K562 (cell line): ENCODE measurements around the gene CLCA2. TPM values are rescaled to one million over a fixed set of nuclear protein-coding genes. Genes with fewer than 3 reads are reported as not detected.

ENCODE experiments used
- CBX3 ChIP-seq, 2 experiments: IDR thresholded peaks; 1 replicate in 1 of 2; 2 replicates in 1 of 2; pipeline ENCODE4 v1.6.1; 2012; ENCODE audit warnings: inconsistent platforms in 2 of 2, low read length in 2 of 2, borderline replicate concordance in 1 of 2, control low read depth in 1 of 2
- GATAD2B ChIP-seq: fragments of 450-650 bp; IDR thresholded peaks from 2 replicates; pipeline ENCODE4 v1.6.1; 2017; ENCODE audit warnings: mild to moderate bottlenecking, borderline replicate concordance
- ILK ChIP-seq: fragments of 450-650 bp; IDR thresholded peaks from 2 replicates; pipeline ENCODE4 v1.6.1; 2016; ENCODE audit warnings: missing genetic modification characterization, low read depth, mild to moderate bottlenecking, missing compliant biosample characterization, moderate library complexity, borderline replicate concordance
- JUND ChIP-seq, 2 experiments: IDR thresholded peaks; 2 replicates in 1 of 2; 3 replicates in 1 of 2; pipeline ENCODE4 v1.6.1; 2011; ENCODE audit warnings: borderline replicate concordance in 2 of 2, low read depth in 2 of 2, low read length in 2 of 2, improper control_type of control experiment in 1 of 2, missing biosample characterization in 1 of 2, missing genetic modification characterization in 1 of 2, missing genetic modification reagents in 1 of 2
- KLF16 ChIP-seq: IDR thresholded peaks from 2 replicates; pipeline ENCODE4 v1.6.1; 2016; ENCODE audit warnings: antibody characterized with exemption
- PHTF2 ChIP-seq: fragments of 250-450 bp; sonication (Bioruptor Pico); IDR thresholded peaks from 2 replicates; pipeline ENCODE4 v1.5.0; 2021; ENCODE audit warnings: mild to moderate bottlenecking
- SMAD4 ChIP-seq: fragments of 250-450 bp; sonication (Bioruptor Pico); conservative IDR thresholded peaks from 2 replicates; pipeline ENCODE4 v1.8.0; 2021; ENCODE audit warnings: inconsistent platforms, mild to moderate bottlenecking, moderate library complexity
- SMARCE1 ChIP-seq: fragments of 450-650 bp; IDR thresholded peaks from 2 replicates; pipeline ENCODE4 v1.7.1; 2016; ENCODE audit warnings: mild to moderate bottlenecking
- TEAD4 ChIP-seq, 2 experiments: sonication (generic) in 1 of 2; formaldehyde crosslinking in 1 of 2; IDR thresholded peaks; 2 replicates each; pipeline versions ENCODE4 v1.6.1 to v1.8.0; 2012 to 2022; ENCODE audit warnings: borderline replicate concordance in 1 of 2, inconsistent platforms in 1 of 2, low read length in 1 of 2, mild to moderate bottlenecking in 1 of 2, missing genetic modification reagents in 1 of 2
- ZNF274 ChIP-seq: IDR thresholded peaks from 2 replicates; pipeline ENCODE4 v1.6.1; 2011; ENCODE audit warnings: low read depth, mild to moderate bottlenecking, low read length, moderate library complexity, borderline replicate concordance
- polyA plus RNA-seq, 8 experiments: library from polyadenylated mRNA; depleted of rRNA in 4 of 8; stranded (reverse) in 5 of 8; unstranded in 3 of 8; fragments of >200 nt; fragmentation: Nextera tagmentation in 2 of 8; fragmentation: Illumina TruSeq in 1 of 8; extraction: Ambion mirVana in 2 of 8; extraction: Trizol in 1 of 8; gene quantifications; 2 replicates each; pipeline versions ENCODE4 v1.2.1 to v1.2.3, GENCODE V29; 2011 to 2014; ENCODE audit warnings: inconsistent platforms in 1 of 8, missing spikeins in 1 of 8
- total RNA-seq, 7 experiments: library from RNA; depleted of rRNA in 6 of 7; stranded (reverse); fragments of >200 nt in 6 of 7; fragmentation: Illumina TruSeq in 2 of 7; extraction: Trizol in 2 of 7; gene quantifications; 2 replicates each; pipeline versions ENCODE4 v1.2.1 to v1.2.3, GENCODE V29; 2011 to 2021; ENCODE audit warnings: low replicate concordance in 1 of 7
- TF ChIP-seq, protein P1 (sequence below): fragments of 250-450 bp; sonication (Bioruptor Pico); IDR thresholded peaks from 2 replicates; pipeline ENCODE4 v1.9.0; 2021; ENCODE audit warnings: mild to moderate bottlenecking, inconsistent platforms
- TF ChIP-seq, protein P2 (sequence below): sonication (generic); formaldehyde crosslinking; IDR thresholded peaks from 2 replicates; pipeline ENCODE4 v1.8.0; 2022; ENCODE audit warnings: mild to moderate bottlenecking, missing genetic modification reagents
- TF ChIP-seq, protein P3 (sequence below), 2 experiments: fragments of 450-650 bp; IDR thresholded peaks; 2 replicates each; pipeline ENCODE4 v1.6.1; 2016
- TF ChIP-seq, protein P4 (sequence below): IDR thresholded peaks from 2 replicates; pipeline ENCODE4 v1.6.1; 2012; ENCODE audit warnings: low read depth, low read length, improper control_type of control experiment, borderline replicate concordance
- TF ChIP-seq, protein P5 (sequence below): fragments of 450-650 bp; IDR thresholded peaks from 2 replicates; pipeline ENCODE4 v1.6.1; 2017; ENCODE audit warnings: antibody characterized with exemption, mild to moderate bottlenecking

CLCA2 gene
- total and polyA plus RNA-seq, 9 of the 15 experiments (the other 6 are each of a cell fraction or from before 2014, with no cell fraction given), result 0.03 TPM; not detected in 8

GRCh38 chr1:86499987-86500593 lies 76.1 kb downstream of the CLCA2 start (continued):
- TF ChIP-seq, protein P1, sequence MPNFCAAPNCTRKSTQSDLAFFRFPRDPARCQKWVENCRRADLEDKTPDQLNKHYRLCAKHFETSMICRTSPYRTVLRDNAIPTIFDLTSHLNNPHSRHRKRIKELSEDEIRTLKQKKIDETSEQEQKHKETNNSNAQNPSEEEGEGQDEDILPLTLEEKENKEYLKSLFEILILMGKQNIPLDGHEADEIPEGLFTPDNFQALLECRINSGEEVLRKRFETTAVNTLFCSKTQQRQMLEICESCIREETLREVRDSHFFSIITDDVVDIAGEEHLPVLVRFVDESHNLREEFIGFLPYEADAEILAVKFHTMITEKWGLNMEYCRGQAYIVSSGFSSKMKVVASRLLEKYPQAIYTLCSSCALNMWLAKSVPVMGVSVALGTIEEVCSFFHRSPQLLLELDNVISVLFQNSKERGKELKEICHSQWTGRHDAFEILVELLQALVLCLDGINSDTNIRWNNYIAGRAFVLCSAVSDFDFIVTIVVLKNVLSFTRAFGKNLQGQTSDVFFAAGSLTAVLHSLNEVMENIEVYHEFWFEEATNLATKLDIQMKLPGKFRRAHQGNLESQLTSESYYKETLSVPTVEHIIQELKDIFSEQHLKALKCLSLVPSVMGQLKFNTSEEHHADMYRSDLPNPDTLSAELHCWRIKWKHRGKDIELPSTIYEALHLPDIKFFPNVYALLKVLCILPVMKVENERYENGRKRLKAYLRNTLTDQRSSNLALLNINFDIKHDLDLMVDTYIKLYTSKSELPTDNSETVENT (CRISPR knock-in tag), result no peak
- TF ChIP-seq, protein P2, sequence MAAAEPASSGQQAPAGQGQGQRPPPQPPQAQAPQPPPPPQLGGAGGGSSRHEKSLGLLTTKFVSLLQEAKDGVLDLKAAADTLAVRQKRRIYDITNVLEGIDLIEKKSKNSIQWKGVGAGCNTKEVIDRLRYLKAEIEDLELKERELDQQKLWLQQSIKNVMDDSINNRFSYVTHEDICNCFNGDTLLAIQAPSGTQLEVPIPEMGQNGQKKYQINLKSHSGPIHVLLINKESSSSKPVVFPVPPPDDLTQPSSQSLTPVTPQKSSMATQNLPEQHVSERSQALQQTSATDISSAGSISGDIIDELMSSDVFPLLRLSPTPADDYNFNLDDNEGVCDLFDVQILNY, result no peak
- TF ChIP-seq SMAD4 (no peak), GATAD2B (0 out of 2 replicates have a peak, but pooled peaks have one; percentile 49), ZNF274 (no peak), KLF16 (peak; percentile 63; the same call in 1 of the 2 replicates), SMARCE1 (no peak), TEAD4 (IDR thresholded peaks at IDR 0.05; ENCODE audit: low read length) (peak; percentile 40; the same call in 1 of the 2 replicates), TEAD4 (CRISPR knock-in tag; IDR thresholded peaks at IDR 0.05; ENCODE audit: borderline replicate concordance) (no peak), CBX3 (IDR thresholded peaks at IDR 0.05; ENCODE audit: borderline replicate concordance in 1 of 2, low read length in 2 of 2) (peak in 1 of 2 experiments; percentile 75; a peak in 1 of 3 replicates), JUND (IDR thresholded peaks at IDR 0.05; ENCODE audit: borderline replicate concordance, low read depth, low read length) (0 out of 2 replicates have a peak, but pooled peaks have one; percentile 19), JUND (tag; IDR thresholded peaks at IDR 0.05; ENCODE audit: borderline replicate concordance, low read depth, low read length) (no peak), PHTF2 (CRISPR knock-in tag) (no peak), ILK (tag) (no peak)
- TF ChIP-seq, protein P3, sequence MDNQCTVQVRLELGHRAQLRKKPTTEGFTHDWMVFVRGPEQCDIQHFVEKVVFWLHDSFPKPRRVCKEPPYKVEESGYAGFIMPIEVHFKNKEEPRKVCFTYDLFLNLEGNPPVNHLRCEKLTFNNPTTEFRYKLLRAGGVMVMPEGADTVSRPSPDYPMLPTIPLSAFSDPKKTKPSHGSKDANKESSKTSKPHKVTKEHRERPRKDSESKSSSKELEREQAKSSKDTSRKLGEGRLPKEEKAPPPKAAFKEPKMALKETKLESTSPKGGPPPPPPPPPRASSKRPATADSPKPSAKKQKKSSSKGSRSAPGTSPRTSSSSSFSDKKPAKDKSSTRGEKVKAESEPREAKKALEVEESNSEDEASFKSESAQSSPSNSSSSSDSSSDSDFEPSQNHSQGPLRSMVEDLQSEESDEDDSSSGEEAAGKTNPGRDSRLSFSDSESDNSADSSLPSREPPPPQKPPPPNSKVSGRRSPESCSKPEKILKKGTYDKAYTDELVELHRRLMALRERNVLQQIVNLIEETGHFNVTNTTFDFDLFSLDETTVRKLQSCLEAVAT (IDR thresholded peaks at IDR 0.05), result peak in 1 of 2 experiments; percentile 91; a peak in 2 of 4 replicates
- TF ChIP-seq, protein P4, sequence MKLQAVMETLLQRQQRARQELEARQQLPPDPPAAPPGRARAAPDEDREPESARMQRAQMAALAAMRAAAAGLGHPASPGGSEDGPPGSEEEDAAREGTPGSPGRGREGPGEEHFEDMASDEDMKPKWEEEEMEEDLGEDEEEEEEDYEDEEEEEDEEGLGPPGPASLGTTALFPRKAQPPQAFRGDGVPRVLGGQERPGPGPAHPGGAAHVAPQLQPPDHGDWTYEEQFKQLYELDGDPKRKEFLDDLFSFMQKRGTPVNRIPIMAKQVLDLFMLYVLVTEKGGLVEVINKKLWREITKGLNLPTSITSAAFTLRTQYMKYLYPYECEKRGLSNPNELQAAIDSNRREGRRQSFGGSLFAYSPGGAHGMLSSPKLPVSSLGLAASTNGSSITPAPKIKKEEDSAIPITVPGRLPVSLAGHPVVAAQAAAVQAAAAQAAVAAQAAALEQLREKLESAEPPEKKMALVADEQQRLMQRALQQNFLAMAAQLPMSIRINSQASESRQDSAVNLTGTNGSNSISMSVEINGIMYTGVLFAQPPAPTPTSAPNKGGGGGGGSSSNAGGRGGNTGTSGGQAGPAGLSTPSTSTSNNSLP, result peak; percentile 100
- TF ChIP-seq, protein P5, sequence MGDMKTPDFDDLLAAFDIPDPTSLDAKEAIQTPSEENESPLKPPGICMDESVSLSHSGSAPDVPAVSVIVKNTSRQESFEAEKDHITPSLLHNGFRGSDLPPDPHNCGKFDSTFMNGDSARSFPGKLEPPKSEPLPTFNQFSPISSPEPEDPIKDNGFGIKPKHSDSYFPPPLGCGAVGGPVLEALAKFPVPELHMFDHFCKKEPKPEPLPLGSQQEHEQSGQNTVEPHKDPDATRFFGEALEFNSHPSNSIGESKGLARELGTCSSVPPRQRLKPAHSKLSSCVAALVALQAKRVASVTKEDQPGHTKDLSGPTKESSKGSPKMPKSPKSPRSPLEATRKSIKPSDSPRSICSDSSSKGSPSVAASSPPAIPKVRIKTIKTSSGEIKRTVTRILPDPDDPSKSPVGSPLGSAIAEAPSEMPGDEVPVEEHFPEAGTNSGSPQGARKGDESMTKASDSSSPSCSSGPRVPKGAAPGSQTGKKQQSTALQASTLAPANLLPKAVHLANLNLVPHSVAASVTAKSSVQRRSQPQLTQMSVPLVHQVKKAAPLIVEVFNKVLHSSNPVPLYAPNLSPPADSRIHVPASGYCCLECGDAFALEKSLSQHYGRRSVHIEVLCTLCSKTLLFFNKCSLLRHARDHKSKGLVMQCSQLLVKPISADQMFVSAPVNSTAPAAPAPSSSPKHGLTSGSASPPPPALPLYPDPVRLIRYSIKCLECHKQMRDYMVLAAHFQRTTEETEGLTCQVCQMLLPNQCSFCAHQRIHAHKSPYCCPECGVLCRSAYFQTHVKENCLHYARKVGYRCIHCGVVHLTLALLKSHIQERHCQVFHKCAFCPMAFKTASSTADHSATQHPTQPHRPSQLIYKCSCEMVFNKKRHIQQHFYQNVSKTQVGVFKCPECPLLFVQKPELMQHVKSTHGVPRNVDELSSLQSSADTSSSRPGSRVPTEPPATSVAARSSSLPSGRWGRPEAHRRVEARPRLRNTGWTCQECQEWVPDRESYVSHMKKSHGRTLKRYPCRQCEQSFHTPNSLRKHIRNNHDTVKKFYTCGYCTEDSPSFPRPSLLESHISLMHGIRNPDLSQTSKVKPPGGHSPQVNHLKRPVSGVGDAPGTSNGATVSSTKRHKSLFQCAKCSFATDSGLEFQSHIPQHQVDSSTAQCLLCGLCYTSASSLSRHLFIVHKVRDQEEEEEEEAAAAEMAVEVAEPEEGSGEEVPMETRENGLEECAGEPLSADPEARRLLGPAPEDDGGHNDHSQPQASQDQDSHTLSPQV, result peak; percentile 92
